ENCODE data around the gene TRIM41.

DNA sequence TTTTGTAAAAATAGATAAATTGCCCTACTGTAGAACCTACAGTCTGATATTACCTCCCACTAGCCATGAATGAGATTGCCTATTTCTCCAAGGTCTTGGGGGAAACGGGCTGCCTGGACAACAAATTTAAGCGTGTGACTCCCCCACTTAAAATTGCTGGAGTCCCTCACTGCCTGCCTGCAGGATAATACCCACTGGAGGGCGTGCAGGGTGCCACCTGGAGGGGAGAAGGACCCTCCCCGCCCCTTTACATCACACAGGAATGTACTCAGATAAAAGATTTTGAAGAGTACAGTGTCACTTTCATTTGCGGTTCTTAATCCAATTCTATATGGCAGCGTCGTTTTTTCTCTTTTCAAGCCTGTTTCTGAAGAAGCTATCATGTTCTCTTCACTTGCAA lies 11.9 kb upstream of the TRIM41 start:
- TF ChIP-seq, protein P1, sequence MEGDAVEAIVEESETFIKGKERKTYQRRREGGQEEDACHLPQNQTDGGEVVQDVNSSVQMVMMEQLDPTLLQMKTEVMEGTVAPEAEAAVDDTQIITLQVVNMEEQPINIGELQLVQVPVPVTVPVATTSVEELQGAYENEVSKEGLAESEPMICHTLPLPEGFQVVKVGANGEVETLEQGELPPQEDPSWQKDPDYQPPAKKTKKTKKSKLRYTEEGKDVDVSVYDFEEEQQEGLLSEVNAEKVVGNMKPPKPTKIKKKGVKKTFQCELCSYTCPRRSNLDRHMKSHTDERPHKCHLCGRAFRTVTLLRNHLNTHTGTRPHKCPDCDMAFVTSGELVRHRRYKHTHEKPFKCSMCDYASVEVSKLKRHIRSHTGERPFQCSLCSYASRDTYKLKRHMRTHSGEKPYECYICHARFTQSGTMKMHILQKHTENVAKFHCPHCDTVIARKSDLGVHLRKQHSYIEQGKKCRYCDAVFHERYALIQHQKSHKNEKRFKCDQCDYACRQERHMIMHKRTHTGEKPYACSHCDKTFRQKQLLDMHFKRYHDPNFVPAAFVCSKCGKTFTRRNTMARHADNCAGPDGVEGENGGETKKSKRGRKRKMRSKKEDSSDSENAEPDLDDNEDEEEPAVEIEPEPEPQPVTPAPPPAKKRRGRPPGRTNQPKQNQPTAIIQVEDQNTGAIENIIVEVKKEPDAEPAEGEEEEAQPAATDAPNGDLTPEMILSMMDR (IDR thresholded peaks at IDR 0.05): no peak
- TF ChIP-seq POLR2AphosphoS5 (IDR thresholded peaks at IDR 0.05): no peak

Measured in prostate gland (tissue), 2 donors.